ENCODE measurements around the gene DDX39B.

- no peak for TF ChIP-seq CTCF (IDR thresholded peaks at IDR 0.05; ENCODE audit: poor library complexity)
- no peak for TF ChIP-seq EZH2 (IDR thresholded peaks at IDR 0.05; ENCODE audit: borderline replicate concordance)
Observed at GRCh38 chr6:31577579-31577966, 35.8 kb upstream of the DDX39B start.

Data from hepatocyte (in vitro differentiated cells).